G401 (cell line): ENCODE data around the gene PSMD11. TPM values are rescaled to one million over a fixed set of nuclear protein-coding genes. Genes with fewer than 3 reads are reported as not detected.

Source experiments
- DNase-seq: peaks from one replicate; pipeline ENCODE4 v3.0.0-alpha.2; 2015; ENCODE audit warnings: low spot score
- in situ Hi-C: cut with HindIII; loops from 2 replicates; pipeline ENCODE4 v1.10.0; 2016; ENCODE audit warnings: low sequenced_read_pairs, mixed read lengths
- total RNA-seq: library from RNA; depleted of rRNA; stranded (reverse); fragments of >200 nt; shearing (Covaris generic); gene quantifications from 2 replicates; pipeline ENCODE4 v1.2.3, GENCODE V29; 2014

PSMD11 gene
- total RNA-seq, 1 experiment from 2014 or later = 214 TPM

DNA sequence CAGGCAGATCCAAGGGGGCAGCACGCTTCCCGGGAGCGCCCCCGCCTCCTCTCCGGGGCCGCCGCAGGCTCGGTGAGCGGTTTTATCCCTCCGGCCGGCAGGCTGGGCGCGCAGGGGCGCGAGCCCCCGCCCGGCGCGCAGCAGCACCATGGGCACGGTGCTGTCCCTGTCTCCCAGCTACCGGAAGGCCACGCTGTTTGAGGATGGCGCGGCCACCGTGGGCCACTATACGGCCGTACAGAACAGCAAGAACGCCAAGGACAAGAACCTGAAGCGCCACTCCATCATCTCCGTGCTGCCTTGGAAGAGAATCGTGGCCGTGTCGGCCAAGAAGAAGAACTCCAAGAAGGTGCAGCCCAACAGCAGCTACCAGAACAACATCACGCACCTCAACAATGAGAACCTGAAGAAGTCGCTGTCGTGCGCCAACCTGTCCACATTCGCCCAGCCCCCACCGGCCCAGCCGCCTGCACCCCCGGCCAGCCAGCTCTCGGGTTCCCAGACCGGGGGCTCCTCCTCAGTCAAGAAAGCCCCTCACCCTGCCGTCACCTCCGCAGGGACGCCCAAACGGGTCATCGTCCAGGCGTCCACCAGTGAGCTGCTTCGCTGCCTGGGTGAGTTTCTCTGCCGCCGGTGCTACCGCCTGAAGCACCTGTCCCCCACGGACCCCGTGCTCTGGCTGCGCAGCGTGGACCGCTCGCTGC, 43.3 kb downstream of the PSMD11 start:
- peak; percentile 61 for DNase-seq
- in situ Hi-C loops = no loop called here

- in situ Hi-C loops = no loop called here
- DNase-seq = peak; percentile 32
Observed at GRCh38 chr17:32488177-32488542, 43.9 kb downstream of the PSMD11 start.

DNA sequence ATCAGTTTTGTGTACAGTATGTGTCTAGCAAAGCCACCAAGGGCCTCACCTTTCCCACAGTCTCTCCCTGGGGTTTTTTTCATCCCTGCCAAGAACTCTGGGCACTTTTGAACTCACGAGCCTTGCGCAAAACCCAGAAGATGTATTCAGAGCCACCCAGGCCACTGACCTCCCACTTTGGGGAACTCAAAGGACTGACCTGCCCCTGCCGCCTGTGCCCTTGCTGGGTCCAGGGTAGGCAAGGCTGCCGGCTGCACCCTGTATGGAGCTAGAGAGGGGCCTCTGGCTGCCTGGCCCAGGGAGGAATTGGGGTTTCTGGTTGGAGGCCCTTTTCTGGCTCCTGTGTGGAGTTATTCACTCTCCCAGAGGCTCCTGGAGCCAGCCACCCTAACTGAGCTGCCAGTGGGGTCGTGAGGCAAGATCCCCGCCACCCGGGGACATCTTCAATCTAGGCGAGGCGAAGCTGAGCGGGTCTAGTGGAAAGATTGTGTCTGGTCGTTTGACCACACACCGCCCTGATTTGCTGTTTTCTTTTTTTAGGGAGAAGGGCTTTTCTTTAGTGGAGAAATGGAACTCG, 44.4 kb downstream of the PSMD11 start:
- no peak for DNase-seq
- in situ Hi-C loops = no loop called here

GRCh38 chr17:32489320-32490100, 45.2 kb downstream of the PSMD11 start:
- DNase-seq = peak; percentile 23
- in situ Hi-C loops = no loop called here

GRCh38 chr17:32490101-32490482, 45.8 kb downstream of the PSMD11 start:
- in situ Hi-C loops = no loop called here
- DNase-seq = peak; percentile 34

GRCh38 chr17:32491371-32492263, 47.3 kb downstream of the PSMD11 start:
- peak; percentile 33 for DNase-seq
- in situ Hi-C loops = no loop called here

- in situ Hi-C loops = no loop called here
Observed at GRCh38 chr17:32492264-32492589, 47.9 kb downstream of the PSMD11 start.

GRCh38 chr17:32492648-32493289, 48.5 kb downstream of the PSMD11 start:
- in situ Hi-C loops = no loop called here
- DNase-seq = peak; percentile 25

More at GRCh38 chr17:32492264-32492589, 47.9 kb downstream of the PSMD11 start:
- DNase-seq = peak; percentile 32

DNA sequence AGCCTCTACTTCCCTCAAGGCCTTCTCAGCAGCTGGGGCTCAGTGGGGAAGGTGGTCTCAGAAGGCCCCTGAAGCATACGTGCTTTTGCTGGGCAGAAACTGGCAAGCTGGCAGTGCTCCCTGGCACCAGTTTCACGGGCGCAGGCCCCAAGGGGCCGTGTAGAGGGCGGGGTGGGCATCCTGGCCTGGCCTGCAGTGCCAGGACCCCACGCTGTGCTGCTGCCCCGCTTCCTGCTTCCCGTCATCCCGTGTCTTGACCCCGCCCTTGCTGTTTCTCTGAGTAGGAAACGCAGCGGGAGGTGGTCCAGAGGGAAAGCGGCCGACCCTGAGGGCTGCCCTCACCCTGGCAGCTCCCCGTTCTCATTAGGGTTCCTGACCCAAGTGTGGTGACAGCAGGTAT, 49.3 kb downstream of the PSMD11 start:
- no peak for DNase-seq
- in situ Hi-C loops = no loop called here

GRCh38 chr17:32493976-32494513, 49.7 kb downstream of the PSMD11 start:
- peak; percentile 10 for DNase-seq
- in situ Hi-C loops = no loop called here

DNA sequence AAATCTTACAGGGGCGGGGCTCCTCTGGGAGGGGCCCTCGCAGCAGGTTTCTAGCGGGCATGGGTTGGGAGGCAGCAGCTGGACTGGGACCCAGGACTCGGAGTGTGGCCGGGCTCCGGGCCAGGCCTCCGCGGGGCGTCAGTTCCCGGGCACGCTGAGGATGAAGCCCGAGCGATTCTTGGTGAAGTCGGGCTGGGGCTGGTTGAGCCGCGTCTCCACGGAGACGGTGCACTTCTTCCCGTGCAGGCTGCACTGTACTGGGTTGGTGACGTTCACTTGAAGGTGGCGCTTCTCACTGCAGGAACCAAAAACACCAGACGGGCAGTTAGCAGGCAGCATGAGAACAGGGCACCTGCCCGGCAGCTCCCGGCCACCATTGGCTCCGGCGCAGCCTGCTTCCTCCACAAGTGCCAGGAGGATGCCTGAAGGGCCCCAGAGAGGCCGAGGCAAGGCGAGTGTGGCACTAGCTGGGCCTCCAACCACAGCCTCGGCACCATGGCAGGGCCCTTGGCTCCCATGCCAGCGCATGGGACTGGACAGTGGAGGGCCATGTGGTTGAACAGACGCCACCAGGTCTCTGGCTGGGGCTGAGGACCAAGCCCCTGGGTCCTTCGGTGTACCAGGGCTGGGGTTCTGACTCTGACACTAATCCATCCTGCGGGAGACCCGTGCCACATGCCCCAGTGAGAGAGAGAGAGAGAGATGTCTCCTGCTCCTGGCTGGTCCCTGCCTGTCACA, 50.5 kb downstream of the PSMD11 start:
- in situ Hi-C loops = no loop called here
- peak; percentile 96 for DNase-seq

- in situ Hi-C loops = no loop called here
- DNase-seq = peak; percentile 84
Observed at GRCh38 chr17:32495359-32496231, 51.3 kb downstream of the PSMD11 start.

GRCh38 chr17:32496395-32497073, 52.2 kb downstream of the PSMD11 start:
- no peak for DNase-seq

DNA sequence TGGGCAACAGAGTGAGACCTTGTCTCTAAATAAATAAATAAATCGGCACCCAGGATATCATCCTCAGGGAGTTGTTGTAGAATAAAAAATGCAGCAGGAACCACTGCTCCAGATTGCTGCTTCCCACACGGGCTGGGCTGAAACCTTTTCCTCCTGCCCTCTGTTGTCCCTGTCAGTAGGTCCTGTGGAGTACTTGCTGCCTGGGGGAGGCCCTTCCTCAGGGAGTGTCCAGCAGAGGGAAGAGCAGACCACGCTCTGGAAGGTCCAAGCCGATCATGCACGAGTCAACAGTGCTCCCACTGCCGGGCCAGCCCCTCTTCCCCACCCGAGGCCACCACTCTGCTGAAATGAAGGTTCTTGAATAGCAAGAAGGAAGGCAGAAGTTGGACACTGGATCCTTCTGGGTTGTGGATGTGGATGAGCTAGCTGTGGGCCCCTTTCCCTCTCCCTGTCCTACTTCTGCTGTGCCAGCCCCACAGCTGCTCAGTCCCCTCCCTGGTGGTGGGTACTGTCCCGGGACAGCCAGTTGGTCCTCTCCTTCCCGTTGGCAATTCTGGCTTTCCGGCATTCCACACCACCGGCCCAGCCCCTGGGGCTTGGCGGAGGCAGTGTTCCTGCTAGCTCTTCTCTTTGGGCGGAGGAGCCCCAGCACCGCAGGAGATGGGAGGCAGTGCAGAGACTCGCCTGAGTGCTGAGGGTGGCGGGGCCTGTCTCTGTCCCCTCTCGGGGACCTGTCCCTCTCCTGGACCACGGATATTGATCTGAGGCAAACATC, 53.3 kb downstream of the PSMD11 start:
- in situ Hi-C loops = no loop called here
- no peak for DNase-seq

More at GRCh38 chr17:32496395-32497073, 52.2 kb downstream of the PSMD11 start:
- in situ Hi-C loops = no loop called here

- in situ Hi-C loops = no loop called here
Observed at GRCh38 chr17:32498391-32498790, 54.1 kb downstream of the PSMD11 start.

GRCh38 chr17:32502013-32502412, 57.7 kb downstream of the PSMD11 start:
- no peak for DNase-seq
- in situ Hi-C loops = no loop called here

More at GRCh38 chr17:32498391-32498790, 54.1 kb downstream of the PSMD11 start:
- DNase-seq = no peak
